NT2/D1 (cell line): ENCODE measurements around the gene SPTBN5.

Experiments used
- SUZ12 ChIP-seq: IDR thresholded peaks from 2 replicates; pipeline ENCODE4 v1.6.1; 2011; ENCODE audit not compliant: insufficient read length, insufficient read depth; ENCODE audit errors: extremely low read depth
- YY1 ChIP-seq: IDR thresholded peaks from 2 replicates; pipeline ENCODE4 v1.6.1; 2011; ENCODE audit not compliant: insufficient read length, insufficient read depth
- ZNF274 ChIP-seq: IDR thresholded peaks from 2 replicates; pipeline ENCODE4 v1.6.1; 2011; ENCODE audit warnings: mild to moderate bottlenecking, low read depth, low read length

DNA sequence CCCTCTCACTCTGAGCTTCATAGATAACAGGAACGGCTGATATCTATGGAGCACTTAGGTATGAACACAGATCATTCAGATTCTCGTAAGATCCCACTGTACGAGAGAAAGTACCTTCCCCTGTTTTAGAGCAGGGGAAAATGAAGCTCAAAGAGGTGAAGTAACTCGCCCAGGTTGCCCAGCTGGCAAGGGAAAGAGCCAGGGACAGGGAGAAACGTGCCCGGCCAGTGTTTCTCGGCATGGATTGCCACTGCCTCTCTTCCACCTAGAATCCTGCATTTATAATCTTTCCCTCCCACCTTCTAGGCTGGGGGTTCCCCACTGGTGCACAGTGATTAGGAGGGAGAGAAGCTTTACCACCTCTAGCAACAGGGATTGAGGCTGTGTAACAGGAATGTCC, 39.5 kb upstream of the SPTBN5 start:
- TF ChIP-seq YY1 (no peak), ZNF274 (no peak), SUZ12 (no peak)
